NCI-H748 (cell line): ENCODE data around the gene ACTRT2.
A peak's percentile ranks its signal among the peaks of the same experiment; 100 is the strongest.

Experiments
- DNase-seq: peaks from one replicate; lab custom pipeline; 2025; ENCODE audit not compliant: unreplicated experiment; lab: John Stamatoyannopoulos, UW

The ACTRT2 gene

DNA sequence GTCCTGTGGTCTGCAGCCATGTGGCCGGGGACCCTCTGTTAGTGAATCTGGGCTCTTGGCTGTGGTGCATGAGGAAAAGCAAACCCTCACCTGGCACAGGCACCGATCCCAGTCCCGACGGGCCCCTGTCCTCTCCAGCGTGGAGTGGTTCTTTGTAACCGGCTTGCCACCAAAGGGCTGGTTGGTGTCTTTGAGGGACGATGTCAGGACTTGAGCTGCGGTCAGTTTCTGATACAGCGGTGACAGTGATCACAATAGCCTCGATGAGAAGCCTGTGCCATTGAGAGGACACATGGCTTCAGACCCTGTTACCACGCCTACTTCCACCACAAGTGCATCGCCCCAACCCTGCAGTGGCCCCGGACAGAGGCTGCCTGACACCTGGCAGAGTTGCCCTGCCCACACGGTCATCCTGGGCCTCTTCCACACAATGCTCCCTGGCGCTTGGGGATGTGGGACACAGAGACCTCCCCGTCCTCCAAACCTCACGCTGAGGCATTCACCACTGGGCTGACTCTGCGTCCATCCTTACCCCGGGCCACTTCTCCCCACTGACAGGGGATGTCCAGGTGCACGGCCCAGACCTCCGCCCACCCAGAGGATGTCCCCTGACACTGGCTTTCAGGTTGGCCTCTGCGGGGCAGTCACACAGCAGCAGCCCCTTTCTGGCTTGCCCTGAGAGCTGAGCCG lies 18.8 kb upstream of the ACTRT2 start:
- DNase-seq = no peak

DNA sequence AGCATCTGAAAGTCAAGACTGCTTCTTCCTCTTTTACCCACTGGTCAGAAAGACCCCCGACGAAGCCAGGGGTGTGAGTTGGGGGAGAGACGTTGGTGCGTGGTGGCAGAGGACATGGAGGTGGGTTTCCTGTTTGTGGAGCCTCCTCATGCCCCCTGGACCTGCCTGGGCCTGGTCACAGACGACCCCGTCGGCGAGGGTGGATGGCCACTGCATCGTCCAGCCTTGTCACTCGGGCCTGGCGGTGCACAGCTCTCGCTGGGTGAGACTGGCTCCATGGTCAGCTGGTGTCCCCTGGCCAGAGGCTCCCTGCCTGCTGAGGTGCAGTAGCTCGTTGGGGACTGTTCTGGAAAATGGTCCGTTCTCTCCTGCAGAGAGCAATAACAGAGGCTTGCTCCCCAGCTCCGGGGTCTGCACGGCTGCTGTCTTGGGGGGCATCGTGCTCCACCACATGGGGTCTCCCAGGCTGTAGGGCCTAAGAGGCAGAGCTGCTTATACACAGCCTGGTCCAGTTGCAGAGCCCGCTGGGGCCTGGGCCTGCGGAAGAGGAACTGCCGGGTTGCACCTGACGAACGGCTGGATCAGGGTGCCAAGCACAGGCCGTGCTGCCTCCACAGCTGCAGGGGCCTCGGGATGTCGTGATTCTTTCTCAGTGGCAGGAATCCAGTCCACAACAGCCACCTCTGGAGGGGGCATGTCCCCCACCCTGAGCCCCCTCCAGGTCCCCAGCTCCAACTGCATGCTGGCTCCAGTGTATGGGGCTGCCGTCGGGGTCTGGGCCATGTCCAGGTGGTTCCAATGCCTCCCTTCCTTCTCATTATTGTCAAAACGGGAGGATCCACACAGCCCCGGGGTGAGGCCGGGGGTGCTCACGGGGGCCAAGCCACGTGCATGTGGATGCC lies 18.0 kb upstream of the ACTRT2 start:
- DNase-seq = no peak

DNA sequence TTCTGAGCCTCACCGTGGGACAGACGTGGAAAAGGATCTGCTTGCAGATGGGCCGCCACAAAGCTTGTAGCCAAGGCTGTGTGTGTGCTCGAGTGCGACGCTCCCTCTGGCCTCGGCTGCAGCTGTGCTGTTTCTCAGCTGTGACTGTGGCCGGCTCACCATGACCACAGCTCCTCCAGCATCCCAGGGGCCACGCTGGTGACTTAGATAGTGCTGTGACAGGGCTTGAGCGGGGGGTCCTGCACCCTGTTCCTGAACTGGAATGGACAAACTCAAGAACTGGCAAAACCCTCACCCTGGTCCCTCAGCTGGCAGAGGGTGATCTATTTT lies 17.4 kb upstream of the ACTRT2 start:
- no peak for DNase-seq

DNA sequence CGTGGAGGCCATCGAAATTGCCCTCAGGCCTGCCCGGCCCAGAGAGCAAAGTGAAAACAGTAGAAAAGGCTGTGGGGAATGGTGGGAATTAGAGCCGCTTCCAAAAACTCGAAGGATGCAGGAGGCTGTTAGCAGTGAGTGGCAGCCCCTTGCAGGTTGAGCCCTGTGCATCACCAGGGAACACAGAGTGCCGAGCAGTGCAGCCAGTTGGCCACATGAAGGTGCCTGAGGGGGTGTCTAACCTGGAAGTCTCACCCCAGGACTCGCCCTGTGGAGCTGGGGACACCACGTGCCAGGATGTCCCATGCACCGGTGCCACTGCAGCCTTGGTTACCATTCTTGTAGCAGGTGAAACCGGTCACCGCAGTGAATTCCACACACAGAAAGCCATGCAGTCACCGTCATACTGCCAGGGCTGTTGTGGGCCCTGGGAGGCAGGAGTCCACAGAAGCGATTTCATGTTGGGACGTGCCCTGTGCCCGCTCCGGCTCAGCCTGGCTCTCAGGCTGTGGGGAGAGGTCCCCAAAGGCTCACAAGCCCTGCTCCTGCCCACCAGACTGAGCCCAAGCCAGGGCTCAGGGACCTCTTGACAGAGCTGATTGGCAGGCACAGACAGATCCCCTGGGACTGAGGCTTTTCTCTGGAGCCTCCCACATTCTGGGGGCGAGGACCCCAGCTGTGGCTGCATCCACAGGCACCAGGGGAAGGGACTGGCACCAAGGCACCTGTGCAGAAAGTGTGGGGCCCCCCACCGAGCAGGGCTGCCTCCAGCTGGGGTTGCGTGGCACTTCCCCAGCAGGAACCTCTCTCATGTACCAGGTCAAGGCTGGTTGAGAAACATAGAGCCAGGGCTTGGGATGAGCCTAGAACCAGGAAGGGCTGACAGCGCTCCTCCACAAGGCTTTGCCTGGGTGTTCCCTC lies 16.7 kb upstream of the ACTRT2 start:
- no peak for DNase-seq

DNA sequence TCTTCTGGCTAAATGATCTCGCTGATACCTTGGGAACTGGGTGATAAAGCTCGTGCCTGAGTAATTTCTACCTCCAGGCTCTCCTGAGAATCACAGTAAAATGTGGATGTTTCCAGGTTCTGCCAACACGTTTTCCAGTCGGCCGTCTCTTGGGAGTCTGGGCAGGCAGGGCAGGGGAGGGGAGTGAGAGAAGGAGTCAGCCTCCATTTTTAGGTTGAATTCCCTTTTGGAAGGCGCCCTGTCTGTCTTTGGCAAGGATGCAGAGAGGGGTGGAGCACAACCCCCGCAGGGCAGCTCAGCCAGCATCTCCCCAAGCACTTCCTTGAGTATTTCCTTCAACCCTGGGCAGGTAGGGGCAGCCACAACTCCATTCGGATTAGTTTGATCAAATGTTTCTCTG lies 15.5 kb upstream of the ACTRT2 start:
- no peak for DNase-seq

DNA sequence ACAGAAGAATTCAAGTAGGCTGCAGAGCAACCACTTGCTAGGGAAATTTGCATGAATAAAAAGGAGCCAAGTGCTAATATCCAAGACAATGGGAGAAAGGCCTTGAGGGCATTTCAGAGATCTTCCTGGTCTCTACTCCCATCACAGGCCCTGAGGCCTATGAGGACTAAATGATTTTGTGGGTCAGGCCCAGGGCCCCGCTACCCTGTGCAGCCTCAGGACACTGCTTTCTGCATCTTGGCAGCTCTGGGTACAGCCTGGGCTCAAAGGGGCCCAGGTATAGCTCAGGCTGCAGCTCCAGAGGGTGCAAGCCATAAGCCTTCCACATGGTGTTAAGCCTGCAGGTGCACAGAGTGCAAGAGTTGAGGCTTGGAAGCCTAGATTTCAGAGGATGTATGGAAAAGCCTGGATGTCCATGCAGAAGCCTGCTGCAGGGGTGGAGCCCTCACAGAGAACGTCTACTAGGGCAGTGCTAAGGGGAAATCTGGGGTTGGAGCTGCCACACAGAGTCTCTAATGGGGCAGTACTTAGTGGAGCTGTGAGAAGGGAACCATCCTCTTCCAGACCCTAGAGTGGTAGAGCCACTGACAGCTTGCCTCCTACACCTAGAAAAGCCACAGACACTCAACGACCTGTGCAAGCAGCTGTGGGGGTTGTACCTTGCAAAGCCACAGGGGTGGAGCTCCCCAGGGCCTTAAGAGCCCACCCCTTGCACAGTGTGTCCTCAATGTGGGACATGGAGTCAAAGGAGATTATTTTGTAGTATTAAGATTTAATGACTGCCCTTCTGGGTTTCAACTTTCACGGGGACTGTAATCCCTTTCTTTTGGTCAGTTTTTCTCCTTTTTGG lies 13.7 kb upstream of the ACTRT2 start:
- no peak for DNase-seq

DNA sequence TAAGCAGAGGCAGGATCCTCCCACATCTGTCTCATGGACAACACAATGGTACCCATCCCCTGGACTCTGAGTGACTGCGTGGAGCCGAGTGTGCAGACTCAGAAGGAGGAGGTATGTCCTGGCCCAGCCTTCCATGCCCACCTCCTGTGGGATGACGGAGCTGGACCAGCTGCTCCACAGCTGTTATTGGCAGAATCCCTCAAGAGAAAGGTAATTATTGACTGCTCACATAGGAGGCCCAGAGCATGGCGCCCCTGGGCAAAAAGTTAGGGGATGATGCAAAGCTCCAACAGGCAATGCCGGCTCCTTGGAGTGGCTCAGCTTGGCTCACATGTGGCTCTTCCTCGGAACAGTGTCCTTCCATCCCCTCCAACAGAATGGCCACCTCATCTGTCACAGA lies 12.2 kb upstream of the ACTRT2 start:
- DNase-seq = no peak

DNA sequence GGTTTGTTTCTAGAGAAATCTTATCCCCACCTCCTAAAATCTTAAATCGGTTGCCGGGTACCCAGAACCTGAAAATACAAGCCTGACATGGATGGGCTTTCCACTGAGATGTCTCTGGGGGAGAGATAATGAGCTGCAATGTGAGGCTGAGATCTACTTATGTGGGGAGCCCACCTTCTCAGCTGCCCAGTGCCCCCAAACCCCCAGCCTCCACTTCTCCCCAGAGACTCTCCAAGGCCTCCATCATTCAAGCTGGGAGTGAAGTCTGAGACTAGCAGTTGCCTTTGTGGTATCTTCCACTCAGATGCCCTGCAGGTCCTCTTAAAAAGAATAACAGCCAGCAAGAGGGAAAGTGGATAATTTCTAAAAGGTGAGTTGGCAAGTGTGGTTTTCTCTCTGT lies 11.7 kb upstream of the ACTRT2 start:
- DNase-seq = no peak

DNA sequence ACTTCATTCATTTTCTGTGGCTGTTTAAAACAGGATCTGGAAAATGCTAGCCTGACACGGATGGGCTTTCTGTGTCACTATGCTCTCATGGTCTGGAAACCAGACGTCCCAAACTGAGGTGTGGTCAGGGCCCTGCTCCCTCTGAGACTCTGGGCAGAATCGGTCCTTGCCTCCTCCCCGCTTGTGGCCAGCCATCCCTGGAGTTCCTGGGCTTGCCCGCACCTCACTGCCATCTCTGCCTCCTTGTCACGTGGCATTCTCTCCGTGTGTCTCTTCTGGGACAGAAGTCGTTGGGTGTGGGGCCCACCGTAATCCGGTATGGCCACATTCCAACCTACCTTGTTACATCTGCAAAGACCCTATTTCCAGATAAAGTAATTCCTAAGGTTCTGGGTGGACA lies 10.1 kb upstream of the ACTRT2 start:
- no peak for DNase-seq

DNA sequence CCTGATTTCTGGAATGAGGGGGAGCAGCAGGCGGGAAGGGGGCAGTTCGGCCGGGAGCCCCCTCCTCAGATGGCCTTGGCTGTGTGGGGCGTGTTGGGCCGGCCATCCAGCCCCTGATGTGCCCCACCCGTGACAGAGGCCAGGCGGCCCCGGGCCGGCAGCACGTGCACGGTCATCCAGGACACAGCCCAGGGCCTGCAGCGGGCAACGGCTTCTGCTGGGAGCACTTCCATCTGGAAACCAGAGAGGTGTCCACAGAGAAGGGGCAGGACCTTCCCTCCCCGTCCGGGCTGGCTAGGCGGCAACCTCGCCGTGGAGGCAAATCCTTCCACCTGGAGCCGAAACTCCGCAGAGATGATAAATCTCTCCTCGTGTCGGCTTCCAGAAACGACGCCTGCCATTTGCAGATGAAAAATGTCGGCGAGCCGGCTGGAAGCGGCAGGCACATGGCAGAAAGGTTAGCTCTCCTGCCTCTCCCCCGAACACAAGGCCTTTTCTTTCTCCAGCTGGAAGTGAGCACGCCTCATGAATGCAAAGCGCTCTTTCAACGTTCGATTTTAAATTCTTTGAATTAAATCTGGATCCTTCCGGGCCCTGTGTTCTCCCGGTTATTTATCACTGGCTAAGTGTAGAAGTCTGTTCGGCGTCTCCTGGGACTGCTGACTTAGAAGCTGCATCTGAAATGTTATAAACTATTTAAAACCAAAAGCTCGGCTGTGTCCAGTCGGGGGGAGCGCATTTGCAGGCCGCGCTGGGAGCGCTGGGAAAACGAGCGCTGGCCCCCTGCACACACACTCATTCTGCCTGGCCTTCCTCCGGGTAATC lies 9.4 kb upstream of the ACTRT2 start:
- DNase-seq = no peak

DNA sequence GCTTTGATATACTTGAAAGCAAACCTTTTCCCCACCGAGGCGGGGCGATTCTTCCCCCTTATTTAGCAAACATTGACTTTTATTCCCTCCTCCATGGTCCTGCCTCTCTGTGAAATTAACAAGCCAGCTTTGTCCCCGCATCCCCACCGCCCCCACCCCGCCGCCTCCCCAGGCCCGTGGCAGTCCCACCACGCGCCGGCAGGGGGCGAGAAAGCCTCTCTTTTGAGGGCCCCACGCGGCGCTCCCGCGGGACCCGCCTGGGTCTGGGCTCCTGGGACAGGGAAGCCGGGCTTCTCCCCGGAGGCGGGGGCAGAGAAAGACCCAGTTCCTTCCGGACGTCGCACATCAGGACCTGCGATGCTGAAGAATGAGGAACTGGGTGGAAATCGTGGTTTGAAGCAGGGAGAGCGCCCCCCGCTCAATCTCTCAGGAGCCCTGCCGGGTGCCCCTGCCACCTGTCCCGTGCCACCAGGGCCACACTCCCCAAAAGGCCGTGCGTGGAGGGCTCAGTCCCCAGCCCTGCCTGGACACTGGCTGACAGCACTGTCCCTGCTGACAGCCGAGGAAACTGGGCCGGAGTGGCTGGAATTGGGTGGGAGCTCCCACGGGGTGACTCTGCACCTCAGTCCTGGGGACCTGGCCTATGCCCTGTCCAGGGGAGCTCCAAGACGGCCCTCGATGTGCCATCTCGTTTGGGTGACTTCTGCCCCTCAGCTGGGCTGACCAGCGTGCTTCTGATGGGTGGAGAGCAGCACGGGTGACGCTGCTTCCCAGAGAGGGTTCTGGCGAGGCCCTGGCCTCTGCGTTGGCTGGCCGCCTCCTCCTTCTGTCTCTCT lies 8.6 kb upstream of the ACTRT2 start:
- peak; percentile 38 for DNase-seq

DNA sequence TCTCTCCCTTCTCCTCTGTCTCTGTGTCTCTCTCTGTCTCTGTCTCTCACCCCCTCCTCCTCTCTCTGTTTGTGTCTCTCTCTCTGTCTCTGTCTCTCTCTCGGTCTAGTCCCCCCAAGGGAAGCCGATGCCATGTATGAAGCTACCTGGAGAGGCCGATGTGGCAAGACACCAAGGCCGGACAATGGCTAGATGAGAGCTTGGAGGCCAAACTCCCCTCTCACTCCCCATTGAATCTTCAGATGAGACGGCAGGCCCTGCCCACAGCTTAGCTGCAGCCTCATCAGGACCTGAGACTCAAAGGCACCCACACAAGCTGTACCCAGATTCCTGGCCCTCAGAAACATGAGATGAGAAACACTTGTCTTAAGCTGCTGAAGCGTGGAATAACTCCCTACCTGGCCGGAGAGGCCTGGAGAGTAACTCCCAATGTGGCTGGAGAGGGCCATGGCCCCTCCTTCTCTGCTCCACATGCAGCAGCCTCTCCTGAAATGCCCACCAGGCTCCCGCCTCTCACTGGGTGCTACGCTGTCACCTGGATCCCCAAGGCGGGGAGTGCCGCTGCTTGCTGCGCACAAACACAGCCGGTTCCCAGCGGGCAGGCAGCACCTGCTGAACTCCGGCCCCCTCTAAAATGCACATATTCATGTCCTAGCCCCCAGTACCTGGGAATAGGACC lies 7.8 kb upstream of the ACTRT2 start:
- DNase-seq = no peak

DNA sequence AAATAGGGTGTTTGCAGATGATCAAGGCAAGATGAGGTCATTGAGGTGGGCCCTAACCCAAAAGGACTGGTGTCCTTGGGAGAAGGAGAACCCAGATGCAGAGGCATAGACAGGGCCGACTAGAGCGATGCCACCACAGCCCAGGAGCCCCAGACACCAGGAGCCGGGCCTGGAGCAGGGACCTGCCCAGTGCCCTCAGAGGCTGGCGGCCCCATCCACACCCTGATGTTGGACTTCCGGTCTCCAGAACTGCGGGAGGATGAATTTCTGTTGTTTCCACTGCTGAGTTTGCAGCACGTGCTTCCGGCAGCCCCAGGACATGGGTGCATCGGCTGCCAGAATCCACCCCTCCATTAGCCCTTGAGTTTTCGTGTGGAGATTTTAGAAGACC lies 7.2 kb upstream of the ACTRT2 start:
- DNase-seq = no peak

DNA sequence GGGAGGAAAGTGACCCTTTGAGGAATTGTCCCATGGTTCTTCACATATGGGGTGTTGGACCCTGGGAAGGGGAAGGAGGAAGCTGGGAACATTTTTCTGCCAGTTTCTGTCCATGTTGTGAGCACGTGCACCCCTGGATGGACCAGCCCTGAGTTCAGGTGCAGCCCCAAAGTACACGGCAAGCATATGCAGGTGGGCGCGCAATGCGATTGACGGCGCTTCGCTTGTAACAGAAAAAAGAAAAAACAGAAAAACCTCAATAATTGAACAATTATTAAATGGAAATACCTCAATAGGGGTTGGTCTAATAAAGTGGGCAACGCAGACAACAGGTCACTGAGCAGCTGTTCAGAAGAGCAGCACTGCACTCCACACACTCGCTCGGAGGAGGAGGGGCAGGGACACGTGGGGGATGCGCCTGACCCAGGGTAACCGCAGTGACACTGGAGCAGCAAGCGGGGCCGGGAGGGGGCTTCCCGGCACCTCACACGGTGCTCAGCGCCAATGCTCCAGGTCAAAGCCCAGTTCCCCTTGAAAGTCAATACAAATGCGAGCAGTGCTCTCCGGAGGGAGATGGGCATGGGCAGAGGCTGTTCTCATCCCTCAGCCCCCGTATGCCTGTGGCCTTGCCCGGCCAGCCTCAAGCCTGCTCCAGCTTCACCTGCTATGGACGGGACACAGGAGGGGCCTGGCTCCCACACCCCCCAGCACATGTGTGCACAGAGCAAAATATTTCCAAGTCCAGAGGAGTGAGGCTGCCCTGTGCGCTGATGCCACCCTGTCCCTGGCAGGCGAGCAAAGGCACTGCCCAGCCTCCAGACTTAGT lies 6.6 kb upstream of the ACTRT2 start:
- DNase-seq = no peak

DNA sequence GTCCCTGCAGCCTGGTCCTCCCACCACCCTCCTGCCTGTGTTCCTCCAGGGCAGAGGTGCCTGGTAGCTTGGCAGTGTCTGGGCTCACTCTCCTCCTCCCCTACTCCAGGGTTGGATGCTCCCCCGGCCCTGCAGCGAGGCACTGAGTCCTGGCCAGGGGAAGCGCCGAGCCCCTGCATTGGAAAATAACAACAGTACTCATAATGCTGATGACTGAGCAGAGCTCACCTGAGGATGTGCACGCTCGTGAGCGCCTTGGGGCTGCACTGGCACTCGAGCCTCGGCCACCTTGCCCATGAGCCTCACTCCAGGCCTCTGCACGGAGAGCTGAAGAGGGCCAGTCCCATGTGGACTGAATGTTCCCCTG lies 6.0 kb upstream of the ACTRT2 start:
- no peak for DNase-seq

DNA sequence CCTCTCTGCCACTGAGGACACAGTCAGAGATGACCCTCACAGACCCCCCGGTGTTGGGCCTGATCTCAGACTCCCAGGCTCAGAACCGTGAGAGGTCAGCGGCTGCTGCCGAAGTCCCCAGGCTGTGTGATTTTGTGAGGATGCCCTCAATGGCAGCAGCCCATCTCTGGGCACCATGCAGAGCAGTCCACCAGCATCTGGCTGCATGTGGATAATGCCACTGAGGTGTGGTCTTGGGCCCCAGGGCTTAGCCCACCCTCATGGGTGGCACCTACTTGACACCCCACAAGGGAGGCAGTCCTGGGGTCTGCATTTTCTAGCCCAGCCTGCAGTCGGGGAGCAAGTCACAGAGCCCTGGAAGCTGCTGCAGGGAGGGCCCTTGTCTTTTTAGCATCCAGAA lies 5.5 kb upstream of the ACTRT2 start:
- DNase-seq = no peak

DNA sequence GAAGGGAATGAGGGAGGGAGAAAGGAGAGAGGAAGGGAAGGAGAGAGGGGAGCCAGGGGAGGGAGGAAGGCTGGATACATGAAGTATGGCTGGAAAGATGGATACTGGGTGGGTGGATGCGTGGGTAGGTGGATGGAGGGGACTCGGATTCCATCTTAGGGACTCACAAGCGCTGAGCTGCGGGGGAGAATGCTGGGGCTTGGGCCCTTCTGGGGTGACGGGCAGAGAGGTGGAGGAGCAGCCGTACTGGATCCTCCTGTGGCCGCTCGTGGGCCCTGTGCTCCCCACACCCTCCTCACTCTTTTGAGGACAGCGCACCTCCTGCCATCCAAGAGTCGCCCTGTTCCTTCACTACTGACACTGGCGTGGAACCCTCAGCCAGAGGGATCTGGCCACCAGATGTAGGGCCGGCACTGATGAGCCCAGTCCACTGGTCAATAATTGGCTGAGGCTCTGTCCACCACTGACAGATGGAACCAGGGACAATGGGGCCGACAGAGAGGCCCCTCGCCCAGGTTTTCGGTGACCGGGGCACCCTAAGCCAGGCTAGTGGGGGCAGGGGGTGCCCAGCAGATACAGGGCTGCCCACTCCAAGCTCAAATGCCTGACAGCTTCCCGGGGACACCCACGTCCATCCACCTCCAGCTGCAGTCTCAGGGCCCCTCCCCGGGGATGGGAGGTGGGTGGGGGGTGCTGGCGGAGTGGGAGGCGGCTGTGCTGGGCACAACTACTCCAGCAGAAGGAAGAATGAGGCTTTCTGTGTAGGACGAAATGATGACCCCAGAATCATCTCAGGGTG lies 4.4 kb upstream of the ACTRT2 start:
- no peak for DNase-seq
